Prostate gland (tissue), 2 donors: ENCODE results near the gene CALML3. TPM values are rescaled to one million over a fixed set of nuclear protein-coding genes. Genes with fewer than 3 reads are reported as not detected.

Source experiments
- DNase-seq: peaks from one replicate; pipeline ENCODE4 v3.0.0-alpha.2; 2019; ENCODE audit warnings: low spot score
- H3K27ac ChIP-seq, 2 donors: fragments of 200-600 bp; sonication (generic); 2 replicates each; pipeline ENCODE4 v1.5.1; 2017 to 2019
- H3K27me3 ChIP-seq: fragments of 200-600 bp; sonication (generic); replicated peaks from 2 replicates; pipeline ENCODE4 v1.5.1; 2019; ENCODE audit not compliant: insufficient read depth
- H3K36me3 ChIP-seq, 2 donors: fragments of 200-600 bp; sonication (generic); 1 replicate in 1 of 2; 2 replicates in 1 of 2; pipeline versions ENCODE4 v1.5.1 to v1.8.1; 2017 to 2019
- H3K4me1 ChIP-seq: fragments of 200-600 bp; sonication (generic); replicated peaks from 2 replicates; pipeline ENCODE4 v1.5.1; 2019
- H3K4me3 ChIP-seq, 2 donors: fragments of 200-600 bp; sonication (generic); 2 replicates each; pipeline ENCODE4 v1.5.1; 2017 to 2019
- H3K9me3 ChIP-seq: fragments of 200-600 bp; sonication (generic); 2 replicates; pipeline ENCODE4 v1.5.1; 2017
- POLR2A ChIP-seq: fragments of 450-650 bp; IDR thresholded peaks from one replicate; pipeline ENCODE4 v1.6.1; 2016; ENCODE audit warnings: antibody characterized with exemption, mild to moderate bottlenecking
- POLR2AphosphoS5 ChIP-seq: sonication (generic); formaldehyde crosslinking; IDR thresholded peaks from one replicate; pipeline ENCODE4 v1.6.1; 2017; ENCODE audit warnings: antibody characterized with exemption
- WGBS: methylation state at CpG from one replicate; pipeline ENCODE4 v1.1.5; 2018; 5-methylcytosine and 5-hydroxymethylcytosine counted together
- intact Hi-C: fragments of 100-400 bp; cut with DNase I; formaldehyde crosslinking; loops from one replicate; pipeline ENCODE4 v1.14.2; 2022
- total RNA-seq, 2 donors: library from RNA; depleted of rRNA; stranded (reverse); fragments of >200 nt; gene quantifications; one replicate each; pipeline ENCODE4 v1.1.0, GENCODE V29; 2016
- TF ChIP-seq, protein P1 (sequence below), 4 experiments: fragments of 200-600 bp in 2 of 4; fragments of 450-650 bp in 2 of 4; sonication (generic) in 2 of 4; IDR thresholded peaks; 1 replicate in 3 of 4; 2 replicates in 1 of 4; pipeline ENCODE4 v1.5.1; 2016 to 2019; ENCODE audit warnings: antibody characterized with exemption in 4 of 4, mild to moderate bottlenecking in 2 of 4, moderate library complexity in 2 of 4

The CALML3 gene
- total RNA-seq, 2 donors from 2014 or later = 1.6 to 8.0 TPM

DNA sequence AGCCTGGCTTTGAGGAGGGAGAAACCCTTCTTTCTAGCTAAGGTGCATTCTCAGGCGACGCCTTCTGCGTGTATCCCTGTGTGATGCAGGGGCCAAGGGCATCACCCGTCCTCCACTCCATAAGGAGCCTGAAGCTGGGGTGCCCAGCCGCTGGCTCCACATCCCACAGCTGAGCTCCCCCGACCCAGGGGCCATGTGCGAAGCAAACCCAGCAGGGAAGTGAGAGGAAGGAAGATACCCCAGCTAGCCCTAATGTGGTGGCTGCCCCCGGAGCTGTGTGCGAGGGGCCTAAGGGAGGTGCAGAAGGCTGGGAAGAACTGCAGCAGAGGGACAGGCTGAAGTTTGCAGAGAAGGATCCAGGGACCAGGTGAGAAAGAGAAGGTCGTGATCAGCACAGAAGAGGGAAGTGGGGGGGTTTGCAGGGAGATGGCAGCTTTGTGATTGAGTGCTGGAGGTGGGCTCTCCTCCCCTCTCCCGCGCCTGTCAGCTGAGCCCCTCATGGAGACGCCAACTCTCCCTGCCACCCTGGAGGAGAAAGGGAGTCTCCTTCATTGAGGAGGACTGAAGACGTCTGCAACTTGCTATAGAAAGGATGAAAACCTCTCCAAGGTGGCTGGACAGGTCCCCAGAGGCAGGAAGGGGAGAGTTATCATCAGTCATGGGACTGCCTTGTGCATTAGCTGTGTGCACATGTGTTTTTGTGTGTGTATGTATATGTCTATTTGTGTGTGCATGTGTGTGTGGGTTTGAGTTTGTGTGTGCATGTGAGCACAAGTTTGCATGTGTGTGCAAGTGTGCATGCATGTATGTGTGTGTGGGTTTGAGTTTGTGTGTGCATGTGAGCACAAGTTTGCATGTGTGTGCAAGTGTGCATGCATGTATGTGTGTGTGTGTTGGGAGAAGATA, 21.9 kb upstream of the CALML3 start:
- peaks cover 21% of the 10 kb centered on the region for H3K4me1 ChIP-seq
- intact Hi-C loops = no loop called here

DNA sequence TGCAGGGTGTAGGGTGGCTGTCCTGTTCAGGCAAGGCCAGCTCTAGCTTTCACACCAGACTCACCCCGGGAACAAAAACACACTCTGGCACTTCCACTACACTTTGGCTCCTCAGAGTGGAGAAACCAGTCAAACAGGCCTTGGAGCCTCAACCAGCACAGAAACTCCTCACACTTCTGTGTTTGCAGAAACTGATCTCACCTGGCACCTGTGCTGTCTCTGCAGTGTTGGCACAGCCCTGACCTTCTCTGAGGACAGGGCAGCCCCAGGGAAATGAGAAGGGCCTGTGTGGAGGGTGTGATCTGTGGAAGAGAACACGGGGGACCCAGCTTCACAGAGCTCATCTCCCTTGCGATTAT, 21.3 kb upstream of the CALML3 start:
- Histone ChIP-seq H3K27ac (peak overlapping the region in 1 of 2 donors; percentile 41), H3K9me3 (no peaks in the 10 kb centered on the region), H3K36me3 (no peaks in the 10 kb centered on the region), H3K27me3 (no peaks in the 10 kb centered on the region), H3K4me1 (peaks cover 21% of the 10 kb centered on the region), H3K4me3 (no peak overlapping the region)
- peak; percentile 93 for DNase-seq
- intact Hi-C loops = no loop called here
- peak; percentile 95 for TF ChIP-seq POLR2AphosphoS5
- TF ChIP-seq, protein P1, sequence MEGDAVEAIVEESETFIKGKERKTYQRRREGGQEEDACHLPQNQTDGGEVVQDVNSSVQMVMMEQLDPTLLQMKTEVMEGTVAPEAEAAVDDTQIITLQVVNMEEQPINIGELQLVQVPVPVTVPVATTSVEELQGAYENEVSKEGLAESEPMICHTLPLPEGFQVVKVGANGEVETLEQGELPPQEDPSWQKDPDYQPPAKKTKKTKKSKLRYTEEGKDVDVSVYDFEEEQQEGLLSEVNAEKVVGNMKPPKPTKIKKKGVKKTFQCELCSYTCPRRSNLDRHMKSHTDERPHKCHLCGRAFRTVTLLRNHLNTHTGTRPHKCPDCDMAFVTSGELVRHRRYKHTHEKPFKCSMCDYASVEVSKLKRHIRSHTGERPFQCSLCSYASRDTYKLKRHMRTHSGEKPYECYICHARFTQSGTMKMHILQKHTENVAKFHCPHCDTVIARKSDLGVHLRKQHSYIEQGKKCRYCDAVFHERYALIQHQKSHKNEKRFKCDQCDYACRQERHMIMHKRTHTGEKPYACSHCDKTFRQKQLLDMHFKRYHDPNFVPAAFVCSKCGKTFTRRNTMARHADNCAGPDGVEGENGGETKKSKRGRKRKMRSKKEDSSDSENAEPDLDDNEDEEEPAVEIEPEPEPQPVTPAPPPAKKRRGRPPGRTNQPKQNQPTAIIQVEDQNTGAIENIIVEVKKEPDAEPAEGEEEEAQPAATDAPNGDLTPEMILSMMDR (IDR thresholded peaks at IDR 0.05) = no peak
- 61% methylated on average over 3 of the region's 3 CpGs for WGBS

More for the DNA sequence above, 21.9 kb upstream of the CALML3 start:
- Histone ChIP-seq H3K27me3 (no peaks in the 10 kb centered on the region), H3K36me3 (no peaks in the 10 kb centered on the region), H3K4me3 (no peak overlapping the region), H3K9me3 (no peaks in the 10 kb centered on the region), H3K27ac (peak overlapping the region in 1 of 2 donors; percentile 24)
- DNase-seq = no peak
- WGBS = 73% methylated on average over 14 of the region's 14 CpGs
- TF ChIP-seq POLR2AphosphoS5 = no peak
- TF ChIP-seq POLR2A = no peak
- TF ChIP-seq, protein P1 (IDR thresholded peaks at IDR 0.05) = no peak

DNA sequence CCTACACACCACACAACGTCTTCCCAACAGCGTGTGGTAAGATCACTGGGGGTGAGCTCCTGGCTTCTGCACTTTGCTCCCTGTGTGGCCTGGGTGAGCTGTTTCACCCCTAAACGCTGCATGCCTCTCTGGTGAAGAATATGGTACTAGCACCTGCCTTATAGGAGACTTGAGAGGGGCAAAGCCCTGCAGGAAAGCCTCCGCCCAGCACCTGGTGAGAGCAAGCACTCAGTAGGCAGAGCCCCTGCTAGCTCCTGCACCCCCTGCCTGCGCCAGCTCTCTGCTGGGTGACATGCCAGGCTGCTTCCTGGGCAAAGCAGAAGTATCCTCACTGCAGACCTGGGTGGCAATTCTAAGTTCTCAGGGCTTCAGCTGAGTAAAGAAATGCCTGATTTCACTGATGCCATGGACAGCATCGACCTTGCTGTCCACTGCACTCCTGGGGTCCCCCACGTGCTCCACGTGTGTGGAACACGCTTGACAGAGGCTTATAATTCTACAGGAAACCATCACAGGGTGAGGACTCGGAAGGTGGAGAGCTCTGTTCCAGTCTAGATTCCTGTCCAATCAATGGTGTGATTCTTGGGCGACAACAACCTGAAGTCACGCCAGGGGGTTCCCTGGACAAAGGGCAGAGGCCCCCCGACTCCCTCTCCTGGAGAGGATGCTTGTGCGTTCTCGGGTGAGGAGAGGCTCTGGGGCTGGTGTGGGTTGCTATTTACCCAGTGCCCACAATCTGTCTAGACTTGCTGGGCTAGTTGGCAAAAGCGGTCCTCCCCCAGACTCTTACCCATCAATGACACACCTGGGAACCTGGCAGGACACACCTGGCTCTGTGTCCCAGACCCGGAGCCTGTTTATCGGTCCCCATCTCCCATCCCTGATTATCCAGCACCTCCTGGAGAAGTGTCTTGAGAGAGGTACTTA, 20.4 kb upstream of the CALML3 start:
- Histone ChIP-seq H3K27me3 (no peaks in the 10 kb centered on the region), H3K4me3 (no peak overlapping the region), H3K9me3 (no peaks in the 10 kb centered on the region), H3K36me3 (no peaks in the 10 kb centered on the region), H3K27ac (peak overlapping the region; percentile 29 to 41), H3K4me1 (peaks cover 21% of the 10 kb centered on the region)
- TF ChIP-seq POLR2A (no peak), POLR2AphosphoS5 (no peak)
- TF ChIP-seq, protein P1 (IDR thresholded peaks at IDR 0.05) = no peak
- WGBS = 42% methylated on average over 18 of the region's 18 CpGs
- DNase-seq = peak; percentile 30
- intact Hi-C loops = no loop called here

DNA sequence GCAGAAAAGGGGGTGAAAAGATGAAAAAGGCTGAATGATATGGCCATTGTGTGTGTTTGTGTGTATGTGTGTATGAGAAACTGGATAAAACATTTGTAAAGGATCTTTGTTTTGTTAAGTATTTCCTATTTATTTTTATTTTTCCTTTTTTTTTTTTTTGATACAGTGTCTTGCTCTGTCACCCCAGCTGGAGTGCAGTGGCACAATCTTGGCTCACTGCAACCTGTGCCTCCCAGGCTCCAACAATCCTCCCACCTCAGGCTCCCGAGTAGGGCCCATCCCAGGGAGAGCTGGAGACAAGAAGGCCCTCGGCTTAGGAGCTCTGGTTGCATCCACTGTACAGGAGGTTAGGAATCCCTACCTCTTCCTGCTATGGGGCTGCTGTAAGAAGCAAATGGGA, 18.5 kb upstream of the CALML3 start:
- TF ChIP-seq, protein P1 (IDR thresholded peaks at IDR 0.05) = no peak
- no peak for TF ChIP-seq POLR2A
- TF ChIP-seq POLR2AphosphoS5 = no peak
- H3K27me3 ChIP-seq = no peaks in the 10 kb centered on the region
- no peak for DNase-seq
- no peaks in the 10 kb centered on the region for H3K36me3 ChIP-seq
- no peaks in the 10 kb centered on the region for H3K9me3 ChIP-seq
- 60% methylated on average over 2 of the region's 2 CpGs for WGBS
- no peak overlapping the region for H3K27ac ChIP-seq
- no peak overlapping the region for H3K4me3 ChIP-seq
- intact Hi-C loops = no loop called here
- H3K4me1 ChIP-seq = peaks cover 19% of the 10 kb centered on the region
